ENCODE measurements around the gene E2F4.

E2F4 gene

DNA sequence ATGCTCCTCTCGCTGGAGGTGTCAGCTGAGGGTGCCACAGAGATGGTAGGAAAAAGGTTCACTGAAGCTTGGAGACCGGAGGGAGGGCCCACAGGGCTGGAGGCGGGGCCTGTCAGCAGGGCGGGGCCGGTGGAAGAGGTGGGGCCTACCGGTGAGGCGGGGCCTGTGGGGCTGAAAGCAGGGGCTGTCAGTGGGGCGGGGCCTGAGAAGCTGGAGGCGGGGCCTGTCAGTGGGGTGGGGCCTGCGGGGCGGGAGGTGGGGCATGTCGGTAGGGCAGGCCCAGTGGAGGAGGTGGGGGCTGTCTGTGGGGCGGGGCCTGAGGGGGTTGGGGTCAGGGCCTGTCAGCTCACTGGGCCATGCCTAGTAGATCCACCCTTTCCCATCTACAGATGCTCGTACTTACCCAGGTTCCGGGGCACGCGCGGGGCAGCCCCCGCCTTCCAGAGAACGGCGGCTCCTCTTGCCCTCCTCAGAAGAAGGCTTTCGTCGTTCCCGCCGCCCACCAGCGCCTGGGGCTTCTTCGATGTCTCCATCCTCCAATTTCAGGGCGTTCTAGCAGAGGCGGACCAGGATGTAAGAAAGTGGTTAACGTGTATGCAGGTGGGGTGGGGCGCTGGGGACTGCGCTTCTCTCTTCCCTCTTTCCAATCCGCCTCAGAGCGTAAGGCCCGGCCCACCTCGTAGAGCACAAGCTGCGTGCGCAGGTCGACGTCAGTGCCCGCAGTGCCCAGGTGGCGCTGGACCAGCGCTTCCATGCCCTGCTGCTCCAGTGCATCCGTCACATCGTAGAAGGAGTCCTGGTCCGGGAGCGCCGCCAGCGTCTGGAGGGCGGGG, 44.8 kb downstream of the E2F4 start:
- no peaks in the 10 kb centered on the region for H3K27me3 ChIP-seq (ENCODE audit: control insufficient read depth in 3 of 3, insufficient read depth in 3 of 3, low read depth in 1 of 3, low read length in 3 of 3)
- no peak overlapping the region for H4K91ac ChIP-seq (ENCODE audit: low read depth, low read length, poor library complexity)
- H3K14ac ChIP-seq (ENCODE audit: low read length): peak overlapping the region; percentile 43
- no peak overlapping the region for H2AFZ ChIP-seq (ENCODE audit: low read length)
- peaks cover 4 to 9% of the 10 kb centered on the region in 2 donors for H3K4me1 ChIP-seq (ENCODE audit: control insufficient read depth in 2 of 2, insufficient read depth in 1 of 2, low read depth in 1 of 2, low read length in 2 of 2)
- no peak for DNase-seq (ENCODE audit: low spot score)
- peak overlapping the region in 1 of 2 donors; percentile 56 for H3K4me3 ChIP-seq (ENCODE audit: low read length in 2 of 2)
- no CpG with 5 or more reads among the region's 50 CpGs for WGBS, 2 donors (ENCODE audit: extremely low coverage in 2 of 2, insufficient read length in 2 of 2, insufficient replicate concordance in 1 of 2)
- peak overlapping the region; percentile 48 for H4K8ac ChIP-seq (ENCODE audit: low read depth, low read length)
- H3K9ac ChIP-seq (ENCODE audit: low read depth, low read length, poor library complexity): peak overlapping the region; percentile 74
- peak overlapping the region; percentile 39 for H2BK15ac ChIP-seq (ENCODE audit: low read length)
- no peak overlapping the region for H2BK12ac ChIP-seq (ENCODE audit: low read length)
- no peak overlapping the region for H3K27ac ChIP-seq (replicated peaks; ENCODE audit: low read length)
- H2BK120ac ChIP-seq (ENCODE audit: low read depth, low read length): no peak overlapping the region
- peak overlapping the region; percentile 57 for H2BK5ac ChIP-seq (ENCODE audit: low read length)
- H3K4ac ChIP-seq (ENCODE audit: low read length): no peak overlapping the region
- H3K9me3 ChIP-seq (replicated peaks in 1 of 2; ENCODE audit: control insufficient read depth in 2 of 2, insufficient read depth in 1 of 2, low read depth in 1 of 2, low read length in 2 of 2): no peaks in the 10 kb centered on the region
- no peaks in the 10 kb centered on the region for H3K79me1 ChIP-seq (ENCODE audit: low read depth, low read length)
- no peak overlapping the region for H3K18ac ChIP-seq (ENCODE audit: low read length)
- H2AK5ac ChIP-seq (ENCODE audit: low read depth, low read length): no peak overlapping the region
- H3K36me3 ChIP-seq (replicated peaks in 1 of 2; ENCODE audit: control insufficient read depth in 2 of 2, insufficient read depth in 2 of 2, low read length in 2 of 2): peaks cover 15 to 67% of the 10 kb centered on the region in 2 donors
- no peak overlapping the region for H3K4me2 ChIP-seq (ENCODE audit: insufficient read depth, low read length, poor library complexity, severe bottlenecking)
- H3K23ac ChIP-seq (ENCODE audit: low read depth, low read length, poor library complexity): peak overlapping the region; percentile 80

DNA sequence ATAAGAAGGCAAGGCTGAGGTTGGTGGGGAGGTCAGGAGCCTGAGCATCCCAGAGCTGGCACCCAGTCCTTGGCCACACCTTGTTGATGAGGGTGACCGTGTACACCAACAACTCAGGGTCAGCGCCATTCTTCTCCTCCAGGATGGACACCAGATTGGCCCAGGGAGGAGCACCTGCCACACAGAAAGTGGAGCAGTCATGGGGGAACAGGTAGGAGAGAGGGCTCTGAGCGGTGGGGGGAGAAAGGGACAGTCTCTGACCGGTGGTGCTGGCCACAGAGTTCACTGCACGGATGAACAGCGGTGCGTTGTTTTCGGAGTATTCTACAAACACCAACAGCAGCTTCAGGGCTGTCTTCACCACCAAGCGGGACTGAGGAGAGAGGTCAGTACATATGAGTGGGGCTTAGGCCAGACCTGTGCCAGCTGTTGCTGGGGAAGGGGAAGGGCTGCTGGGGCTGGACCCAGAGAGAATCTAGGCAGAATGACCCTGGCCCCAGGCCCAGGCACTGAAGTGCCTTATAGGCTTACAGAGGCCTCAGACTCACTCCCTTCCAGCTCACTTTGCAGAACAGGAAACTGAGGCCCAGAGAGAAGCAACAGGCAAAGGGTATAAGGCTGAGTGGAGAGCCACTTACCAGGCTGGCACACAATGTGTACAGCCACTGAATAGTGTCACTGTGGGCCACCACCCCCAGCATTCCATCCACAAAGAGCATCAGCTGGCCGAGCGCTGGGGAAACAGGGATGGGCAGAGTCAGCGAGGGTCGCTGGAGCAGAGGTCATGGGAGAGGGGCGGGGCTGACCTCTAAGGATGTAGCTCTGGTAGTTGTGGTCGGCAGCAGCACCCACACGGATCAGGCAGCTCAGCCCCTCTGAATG, 45.7 kb downstream of the E2F4 start:
- Histone ChIP-seq H3K27me3 (ENCODE audit: control insufficient read depth in 3 of 3, insufficient read depth in 3 of 3, low read depth in 1 of 3, low read length in 3 of 3) (no peaks in the 10 kb centered on the region), H2BK120ac (ENCODE audit: low read depth, low read length) (no peak overlapping the region), H3K4ac (ENCODE audit: low read length) (no peak overlapping the region), H4K8ac (ENCODE audit: low read depth, low read length) (peak overlapping the region; percentile 48), H3K4me2 (ENCODE audit: insufficient read depth, low read length, poor library complexity, severe bottlenecking) (no peak overlapping the region), H3K14ac (ENCODE audit: low read length) (peak overlapping the region; percentile 43), H3K79me1 (ENCODE audit: low read depth, low read length) (no peaks in the 10 kb centered on the region), H3K4me1 (ENCODE audit: control insufficient read depth in 2 of 2, insufficient read depth in 1 of 2, low read depth in 1 of 2, low read length in 2 of 2) (peaks cover 4 to 9% of the 10 kb centered on the region in 2 donors), H4K91ac (ENCODE audit: low read depth, low read length, poor library complexity) (no peak overlapping the region), H2BK5ac (ENCODE audit: low read length) (peak overlapping the region; percentile 57), H3K9ac (ENCODE audit: low read depth, low read length, poor library complexity) (peak overlapping the region; percentile 74), H3K23ac (ENCODE audit: low read depth, low read length, poor library complexity) (peak overlapping the region; percentile 80), H3K9me3 (replicated peaks in 1 of 2; ENCODE audit: control insufficient read depth in 2 of 2, insufficient read depth in 1 of 2, low read depth in 1 of 2, low read length in 2 of 2) (no peaks in the 10 kb centered on the region), H3K36me3 (replicated peaks in 1 of 2; ENCODE audit: control insufficient read depth in 2 of 2, insufficient read depth in 2 of 2, low read length in 2 of 2) (peaks cover 14 to 61% of the 10 kb centered on the region in 2 donors), H2BK12ac (ENCODE audit: low read length) (no peak overlapping the region), H2BK15ac (ENCODE audit: low read length) (peak overlapping the region; percentile 39), H3K4me3 (ENCODE audit: low read length in 2 of 2) (no peak overlapping the region), H2AFZ (ENCODE audit: low read length) (no peak overlapping the region), H2AK5ac (ENCODE audit: low read depth, low read length) (no peak overlapping the region), H3K27ac (replicated peaks; ENCODE audit: low read length) (no peak overlapping the region), H3K18ac (ENCODE audit: low read length) (no peak overlapping the region)
- no CpG with 5 or more reads among the region's 16 CpGs for WGBS, 2 donors (ENCODE audit: extremely low coverage in 2 of 2, insufficient read length in 2 of 2, insufficient replicate concordance in 1 of 2)
- no peak for DNase-seq (ENCODE audit: low spot score)

GRCh38 chr16:67238278-67238575, 46.3 kb downstream of the E2F4 start:
- no peak overlapping the region for H2AK5ac ChIP-seq (ENCODE audit: low read depth, low read length)
- no peak overlapping the region for H3K14ac ChIP-seq (ENCODE audit: low read length)
- H3K9me3 ChIP-seq (replicated peaks in 1 of 2; ENCODE audit: control insufficient read depth in 2 of 2, insufficient read depth in 1 of 2, low read depth in 1 of 2, low read length in 2 of 2): no peaks in the 10 kb centered on the region
- H3K27me3 ChIP-seq (ENCODE audit: control insufficient read depth in 3 of 3, insufficient read depth in 3 of 3, low read depth in 1 of 3, low read length in 3 of 3): no peaks in the 10 kb centered on the region
- no peak overlapping the region for H3K4ac ChIP-seq (ENCODE audit: low read length)
- H3K23ac ChIP-seq (ENCODE audit: low read depth, low read length, poor library complexity): no peak overlapping the region
- peaks cover 4 to 9% of the 10 kb centered on the region in 2 donors for H3K4me1 ChIP-seq (ENCODE audit: control insufficient read depth in 2 of 2, insufficient read depth in 1 of 2, low read depth in 1 of 2, low read length in 2 of 2)
- H2BK15ac ChIP-seq (ENCODE audit: low read length): no peak overlapping the region
- no peaks in the 10 kb centered on the region for H3K79me1 ChIP-seq (ENCODE audit: low read depth, low read length)
- H3K4me3 ChIP-seq (ENCODE audit: low read length in 2 of 2): no peak overlapping the region
- H4K91ac ChIP-seq (ENCODE audit: low read depth, low read length, poor library complexity): no peak overlapping the region
- H3K27ac ChIP-seq (replicated peaks; ENCODE audit: low read length): no peak overlapping the region
- no peak overlapping the region for H3K18ac ChIP-seq (ENCODE audit: low read length)
- DNase-seq (ENCODE audit: low spot score): no peak
- no peak overlapping the region for H2AFZ ChIP-seq (ENCODE audit: low read length)
- WGBS, 2 donors (ENCODE audit: extremely low coverage in 2 of 2, insufficient read length in 2 of 2, insufficient replicate concordance in 1 of 2): no CpG with 5 or more reads among the region's 3 CpGs
- no peak overlapping the region for H4K8ac ChIP-seq (ENCODE audit: low read depth, low read length)
- no peak overlapping the region for H2BK120ac ChIP-seq (ENCODE audit: low read depth, low read length)
- H2BK5ac ChIP-seq (ENCODE audit: low read length): no peak overlapping the region
- no peak overlapping the region for H2BK12ac ChIP-seq (ENCODE audit: low read length)
- no peak overlapping the region for H3K4me2 ChIP-seq (ENCODE audit: insufficient read depth, low read length, poor library complexity, severe bottlenecking)
- peaks cover 13 to 59% of the 10 kb centered on the region in 2 donors for H3K36me3 ChIP-seq (replicated peaks in 1 of 2; ENCODE audit: control insufficient read depth in 2 of 2, insufficient read depth in 2 of 2, low read length in 2 of 2)
- H3K9ac ChIP-seq (ENCODE audit: low read depth, low read length, poor library complexity): no peak overlapping the region

Data from neuronal stem cell (in vitro differentiated cells).